ENCODE results near the gene NEUROD1.

The NEUROD1 gene

DNA sequence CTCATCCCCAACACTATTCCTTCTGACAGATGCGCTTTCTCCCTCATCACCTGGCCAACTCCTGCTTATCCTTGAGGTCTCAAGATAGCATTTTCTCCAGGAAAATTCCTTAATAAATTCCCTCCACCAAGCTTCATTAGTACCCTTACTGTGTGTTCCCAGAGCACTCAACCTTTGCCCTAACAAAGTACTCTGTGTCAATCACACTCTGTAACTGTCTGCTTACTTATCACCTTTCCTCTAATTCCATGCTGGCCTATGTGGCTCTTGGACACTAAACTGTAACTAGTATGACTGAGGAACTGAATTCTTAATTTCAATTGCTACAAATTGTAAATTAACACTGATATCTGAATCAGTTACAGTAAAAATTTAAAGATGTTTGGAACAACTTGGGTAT, 17.9 kb upstream of the NEUROD1 start:
- DNase-seq, result no peak
- no peaks in the 10 kb centered on the region for H4K20me1 ChIP-seq (ENCODE audit: insufficient read depth, low read length)
- no peaks in the 10 kb centered on the region for H3K9me2 ChIP-seq (replicated peaks; ENCODE audit: insufficient read depth, low read length)
- no peaks in the 10 kb centered on the region for H3F3A ChIP-seq (ENCODE audit: insufficient read depth, low read length)
- no peak for TF ChIP-seq EZH2phosphoT487 (IDR thresholded peaks at IDR 0.05; ENCODE audit: low read length)
- TF ChIP-seq, protein P1, sequence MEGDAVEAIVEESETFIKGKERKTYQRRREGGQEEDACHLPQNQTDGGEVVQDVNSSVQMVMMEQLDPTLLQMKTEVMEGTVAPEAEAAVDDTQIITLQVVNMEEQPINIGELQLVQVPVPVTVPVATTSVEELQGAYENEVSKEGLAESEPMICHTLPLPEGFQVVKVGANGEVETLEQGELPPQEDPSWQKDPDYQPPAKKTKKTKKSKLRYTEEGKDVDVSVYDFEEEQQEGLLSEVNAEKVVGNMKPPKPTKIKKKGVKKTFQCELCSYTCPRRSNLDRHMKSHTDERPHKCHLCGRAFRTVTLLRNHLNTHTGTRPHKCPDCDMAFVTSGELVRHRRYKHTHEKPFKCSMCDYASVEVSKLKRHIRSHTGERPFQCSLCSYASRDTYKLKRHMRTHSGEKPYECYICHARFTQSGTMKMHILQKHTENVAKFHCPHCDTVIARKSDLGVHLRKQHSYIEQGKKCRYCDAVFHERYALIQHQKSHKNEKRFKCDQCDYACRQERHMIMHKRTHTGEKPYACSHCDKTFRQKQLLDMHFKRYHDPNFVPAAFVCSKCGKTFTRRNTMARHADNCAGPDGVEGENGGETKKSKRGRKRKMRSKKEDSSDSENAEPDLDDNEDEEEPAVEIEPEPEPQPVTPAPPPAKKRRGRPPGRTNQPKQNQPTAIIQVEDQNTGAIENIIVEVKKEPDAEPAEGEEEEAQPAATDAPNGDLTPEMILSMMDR (IDR thresholded peaks at IDR 0.05; ENCODE audit: low read length), result no peak
- no peak for TF ChIP-seq EZH2 (optimal IDR thresholded peaks at IDR 0.05; ENCODE audit: low read depth, low read length)
- no peaks in the 10 kb centered on the region for H3K27me3 ChIP-seq (replicated peaks; ENCODE audit: insufficient read depth, low read length)
- H3K4me1 ChIP-seq (ENCODE audit: low read length), result peaks cover 16% of the 10 kb centered on the region
- no peaks in the 10 kb centered on the region for H3K36me3 ChIP-seq (replicated peaks; ENCODE audit: insufficient read depth, low read length)
- H3K79me2 ChIP-seq (ENCODE audit: low read length), result no peaks in the 10 kb centered on the region
- no peak overlapping the region for H3K27ac ChIP-seq (ENCODE audit: low read length)
- H3K9me3 ChIP-seq (replicated peaks; ENCODE audit: insufficient read depth, low read length), result no peaks in the 10 kb centered on the region
- H3K9ac ChIP-seq (ENCODE audit: low read length), result no peak overlapping the region
- no peak overlapping the region for H3K4me3 ChIP-seq (ENCODE audit: low read length)
- H2AFZ ChIP-seq (ENCODE audit: low read length), result peak overlapping the region; percentile 32; the same call in 1 of the 2 replicates
- H3K4me2 ChIP-seq (ENCODE audit: low read depth, low read length), result peak overlapping the region; percentile 19

DNA sequence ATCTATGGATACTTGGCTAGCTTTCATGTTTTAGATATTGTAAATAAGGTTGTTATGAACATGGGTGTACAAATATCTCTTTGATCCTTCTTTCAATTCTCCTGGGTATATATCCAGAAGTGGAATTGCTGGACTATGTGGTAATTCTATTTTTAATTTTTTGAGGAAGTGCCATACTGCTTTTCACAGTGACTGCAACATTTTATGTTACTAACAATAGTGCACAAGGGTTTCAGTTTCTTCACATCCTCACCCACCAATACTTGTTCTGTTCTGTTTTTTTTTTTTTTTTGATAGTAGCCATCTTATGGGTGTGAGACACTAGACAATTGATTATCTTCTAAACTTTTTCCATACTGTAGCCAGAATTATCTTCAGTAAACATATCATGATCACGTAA, 17.3 kb upstream of the NEUROD1 start:
- peak; percentile 54 for DNase-seq
- no peak for TF ChIP-seq EZH2phosphoT487 (IDR thresholded peaks at IDR 0.05; ENCODE audit: low read length)
- no peak for TF ChIP-seq EZH2 (optimal IDR thresholded peaks at IDR 0.05; ENCODE audit: low read depth, low read length)
- TF ChIP-seq, protein P1 (IDR thresholded peaks at IDR 0.05; ENCODE audit: low read length), result no peak
- Histone ChIP-seq H3K9me2 (replicated peaks; ENCODE audit: insufficient read depth, low read length) (no peaks in the 10 kb centered on the region), H2AFZ (ENCODE audit: low read length) (peak overlapping the region; percentile 32; the same call in 1 of the 2 replicates), H3K27ac (ENCODE audit: low read length) (no peak overlapping the region), H3K36me3 (replicated peaks; ENCODE audit: insufficient read depth, low read length) (no peaks in the 10 kb centered on the region), H3K27me3 (replicated peaks; ENCODE audit: insufficient read depth, low read length) (no peaks in the 10 kb centered on the region), H3K4me2 (ENCODE audit: low read depth, low read length) (peak overlapping the region; percentile 19), H3F3A (ENCODE audit: insufficient read depth, low read length) (no peaks in the 10 kb centered on the region), H3K79me2 (ENCODE audit: low read length) (no peaks in the 10 kb centered on the region), H3K4me3 (ENCODE audit: low read length) (no peak overlapping the region), H3K9ac (ENCODE audit: low read length) (no peak overlapping the region), H3K9me3 (replicated peaks; ENCODE audit: insufficient read depth, low read length) (no peaks in the 10 kb centered on the region), H4K20me1 (ENCODE audit: insufficient read depth, low read length) (no peaks in the 10 kb centered on the region), H3K4me1 (ENCODE audit: low read length) (peaks cover 16% of the 10 kb centered on the region)

DNA sequence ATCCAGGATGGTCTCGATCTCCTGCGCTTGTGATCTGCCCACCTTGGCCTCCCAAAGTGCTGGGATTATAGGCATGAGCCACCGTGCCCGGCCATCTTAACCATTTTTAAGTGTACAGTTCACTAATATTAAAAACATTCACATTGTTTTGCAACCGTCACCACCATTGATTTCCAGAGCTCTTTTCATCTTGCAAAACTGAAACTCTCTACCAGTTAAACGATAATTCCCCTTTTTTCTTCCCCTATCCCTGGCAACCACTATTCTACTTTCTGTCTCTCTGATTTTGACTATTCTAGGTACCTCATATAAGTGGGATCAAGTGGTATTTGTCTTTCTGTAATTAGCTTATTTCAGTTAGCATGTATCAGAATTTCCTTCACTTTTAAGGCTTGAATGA, 16.8 kb upstream of the NEUROD1 start:
- no peaks in the 10 kb centered on the region for H3K9me2 ChIP-seq (replicated peaks; ENCODE audit: insufficient read depth, low read length)
- H3F3A ChIP-seq (ENCODE audit: insufficient read depth, low read length), result no peaks in the 10 kb centered on the region
- DNase-seq, result no peak
- no peak overlapping the region for H2AFZ ChIP-seq (ENCODE audit: low read length)
- H3K79me2 ChIP-seq (ENCODE audit: low read length), result no peaks in the 10 kb centered on the region
- no peak overlapping the region for H3K4me3 ChIP-seq (ENCODE audit: low read length)
- peak overlapping the region; percentile 19; the same call in 1 of the 2 replicates for H3K4me2 ChIP-seq (ENCODE audit: low read depth, low read length)
- H4K20me1 ChIP-seq (ENCODE audit: insufficient read depth, low read length), result no peaks in the 10 kb centered on the region
- no peaks in the 10 kb centered on the region for H3K9me3 ChIP-seq (replicated peaks; ENCODE audit: insufficient read depth, low read length)
- no peaks in the 10 kb centered on the region for H3K36me3 ChIP-seq (replicated peaks; ENCODE audit: insufficient read depth, low read length)
- no peaks in the 10 kb centered on the region for H3K27me3 ChIP-seq (replicated peaks; ENCODE audit: insufficient read depth, low read length)
- H3K27ac ChIP-seq (ENCODE audit: low read length), result no peak overlapping the region
- TF ChIP-seq, protein P1 (IDR thresholded peaks at IDR 0.05; ENCODE audit: low read length), result no peak
- TF ChIP-seq EZH2 (optimal IDR thresholded peaks at IDR 0.05; ENCODE audit: low read depth, low read length), result no peak
- no peak for TF ChIP-seq EZH2phosphoT487 (IDR thresholded peaks at IDR 0.05; ENCODE audit: low read length)
- H3K4me1 ChIP-seq (ENCODE audit: low read length), result peaks cover 16% of the 10 kb centered on the region
- H3K9ac ChIP-seq (ENCODE audit: low read length), result no peak overlapping the region

All from MM.1S (cell line).